Retinal pigment epithelial cell (primary cell): ENCODE results near the gene AFG3L2.

Source experiments
- DNase-seq: peaks from one replicate; pipeline ENCODE4 v3.0.0-alpha.2; 2010; ENCODE audit warnings: low read depth
- H3K4me3 ChIP-seq: 2 replicates; pipeline ENCODE4 v1.5.1; 2011; ENCODE audit warnings: mild to moderate bottlenecking, low read length, control low read depth, moderate library complexity
- CTCF ChIP-seq: conservative IDR thresholded peaks from 2 replicates; pipeline ENCODE4 v1.5.1; 2011; ENCODE audit warnings: low read depth, low read length, control low read depth, inconsistent platforms

The AFG3L2 gene

GRCh38 chr18:12361770-12362378 is 15.2 kb downstream of the AFG3L2 start:
- DNase-seq: no peak
- TF ChIP-seq CTCF: no peak
- no peak overlapping the region for H3K4me3 ChIP-seq

GRCh38 chr18:12359515-12359927 is 17.5 kb downstream of the AFG3L2 start:
- no peak for TF ChIP-seq CTCF
- H3K4me3 ChIP-seq: no peak overlapping the region
- DNase-seq: no peak

GRCh38 chr18:12352188-12352587 is 24.8 kb downstream of the AFG3L2 start:
- no peak overlapping the region for H3K4me3 ChIP-seq
- no peak for DNase-seq
- no peak for TF ChIP-seq CTCF

- no peak for TF ChIP-seq CTCF
- DNase-seq: no peak
- H3K4me3 ChIP-seq: no peak overlapping the region
Measured at GRCh38 chr18:12347895-12348294, 29.1 kb downstream of the AFG3L2 start.

- no peak for DNase-seq
- TF ChIP-seq CTCF: no peak
- no peak overlapping the region for H3K4me3 ChIP-seq
Measured at GRCh38 chr18:12346240-12346565, 30.8 kb downstream of the AFG3L2 start.

GRCh38 chr18:12345491-12346239 is 31.4 kb downstream of the AFG3L2 start:
- no peak overlapping the region for H3K4me3 ChIP-seq
- TF ChIP-seq CTCF: no peak
- DNase-seq: no peak

DNA sequence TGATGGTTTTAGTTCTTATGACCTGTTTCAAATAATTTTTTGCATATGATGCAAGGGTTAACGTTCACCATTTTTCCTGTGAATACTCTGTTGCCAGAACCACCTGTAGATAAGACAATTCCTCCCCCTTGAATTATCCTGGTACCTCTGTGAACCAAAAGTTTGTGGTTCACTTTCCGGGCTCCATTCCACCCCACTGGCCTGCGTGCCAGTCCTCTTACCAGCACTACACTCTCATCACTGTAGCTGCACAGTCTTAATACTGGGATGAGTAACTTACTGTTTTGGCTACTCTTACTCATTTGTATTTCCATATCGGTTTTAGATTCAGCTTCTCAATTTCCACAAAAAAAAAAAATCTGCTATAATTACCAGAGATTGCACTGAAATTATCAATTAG is 34.4 kb downstream of the AFG3L2 start:
- TF ChIP-seq CTCF: no peak
- DNase-seq: no peak
- H3K4me3 ChIP-seq: no peak overlapping the region
